HepG2 (cell line): Measurements from ENCODE around the gene FAM118B. TPM values are rescaled to one million over a fixed set of nuclear protein-coding genes. Genes with fewer than 3 reads are reported as not detected.

Experiments
- DMAP1 ChIP-seq: IDR thresholded peaks from 2 replicates; pipeline ENCODE4 v1.6.1; 2016
- FOXA3 ChIP-seq: IDR thresholded peaks from 2 replicates; pipeline ENCODE4 v1.6.1; 2016; ENCODE audit warnings: missing genetic modification reagents, missing compliant biosample characterization
- HMG20B ChIP-seq: conservative IDR thresholded peaks from 2 replicates; pipeline ENCODE4 v1.6.1; 2016; ENCODE audit warnings: missing genetic modification reagents, missing compliant biosample characterization
- IRX3 ChIP-seq: sonication (generic); formaldehyde crosslinking; IDR thresholded peaks from 2 replicates; pipeline ENCODE4 v1.8.1; 2023; ENCODE audit warnings: mild to moderate bottlenecking, low read depth, missing genetic modification reagents, borderline replicate concordance
- KAT7 ChIP-seq: IDR thresholded peaks from 2 replicates; pipeline ENCODE4 v1.6.1; 2018; ENCODE audit warnings: borderline replicate concordance, missing compliant biosample characterization
- KDM1A ChIP-seq: IDR thresholded peaks from 2 replicates; pipeline ENCODE4 v1.6.1; 2016; ENCODE audit warnings: missing compliant biosample characterization
- KDM3A ChIP-seq: IDR thresholded peaks from 2 replicates; pipeline ENCODE4 v1.6.1; 2018; ENCODE audit warnings: low read depth, missing compliant biosample characterization
- MLX ChIP-seq: IDR thresholded peaks from 2 replicates; pipeline ENCODE4 v1.6.1; 2016
- NONO ChIP-seq, 2 experiments: fragments of 450-650 bp in 1 of 2; sonication (generic) in 1 of 2; formaldehyde crosslinking in 1 of 2; IDR thresholded peaks in 1 of 2; conservative IDR thresholded peaks in 1 of 2; 2 replicates each; pipeline versions ENCODE4 v1.6.1 to v1.8.0; 2017 to 2022; ENCODE audit warnings: mild to moderate bottlenecking in 1 of 2, missing genetic modification reagents in 1 of 2, moderate library complexity in 1 of 2
- SP140L ChIP-seq: sonication (generic); formaldehyde crosslinking; IDR thresholded peaks from 2 replicates; pipeline ENCODE4 v1.4.0; 2020; ENCODE audit warnings: missing genetic modification reagents, borderline replicate concordance
- XRCC5 ChIP-seq: fragments of 200-400 bp; formaldehyde crosslinking; optimal IDR thresholded peaks from 2 replicates; pipeline ENCODE3; 2017; ENCODE audit warnings: mild to moderate bottlenecking, low read length
- ZBTB42 ChIP-seq: sonication (generic); formaldehyde crosslinking; IDR thresholded peaks from 2 replicates; pipeline ENCODE4 v1.5.0; 2020; ENCODE audit warnings: mild to moderate bottlenecking, missing genetic modification reagents
- ZFP36L2 ChIP-seq: sonication (generic); formaldehyde crosslinking; IDR thresholded peaks from 2 replicates; pipeline ENCODE4 v1.4.0; 2020; ENCODE audit warnings: missing genetic modification reagents
- ZMAT3 ChIP-seq: sonication (generic); formaldehyde crosslinking; conservative IDR thresholded peaks from 2 replicates; pipeline ENCODE4 v1.7.0; 2021; ENCODE audit warnings: missing genetic modification reagents
- ZNF235 ChIP-seq: sonication (generic); formaldehyde crosslinking; IDR thresholded peaks from 2 replicates; pipeline ENCODE4 v1.8.1; 2023; ENCODE audit warnings: mild to moderate bottlenecking, missing genetic modification reagents, borderline replicate concordance
- ZNF331 ChIP-seq: sonication (generic); formaldehyde crosslinking; IDR thresholded peaks from 2 replicates; pipeline ENCODE4 v1.4.0; 2020; ENCODE audit warnings: missing genetic modification reagents
- ZNF343 ChIP-seq: sonication (generic); formaldehyde crosslinking; IDR thresholded peaks from 2 replicates; pipeline ENCODE4 v1.4.0; 2020; ENCODE audit warnings: mild to moderate bottlenecking, missing genetic modification reagents
- ZNF746 ChIP-seq: sonication (generic); formaldehyde crosslinking; IDR thresholded peaks from 2 replicates; pipeline ENCODE4 v1.8.0; 2022; ENCODE audit warnings: mild to moderate bottlenecking, missing genetic modification reagents
- ZSCAN25 ChIP-seq: sonication (generic); formaldehyde crosslinking; IDR thresholded peaks from 2 replicates; pipeline ENCODE4 v1.8.0; 2022; ENCODE audit warnings: mild to moderate bottlenecking, missing genetic modification reagents
- polyA plus RNA-seq, 8 experiments: library from polyadenylated mRNA; depleted of rRNA in 3 of 8; stranded (reverse) in 7 of 8; unstranded in 1 of 8; fragments of >200 nt; fragmentation: Illumina TruSeq in 4 of 8; extraction: Trizol in 4 of 8; gene quantifications; 2 replicates each; pipeline versions ENCODE4 v1.2.1 to v1.2.3, GENCODE V29; 2011 to 2016; ENCODE audit warnings: low read depth in 4 of 8, missing spikeins in 1 of 8, mixed read lengths in 1 of 8; ENCODE audit not compliant: insufficient read depth in 1 of 8
- total RNA-seq, 5 experiments: library from RNA; depleted of rRNA; stranded (reverse); fragments of >200 nt; fragmentation: Illumina TruSeq; extraction: Trizol; gene quantifications; 2 replicates each; pipeline ENCODE4 v1.2.3, GENCODE V29; 2016; ENCODE audit warnings: low read depth in 1 of 5
- TF ChIP-seq, protein P1 (sequence below): sonication (generic); formaldehyde crosslinking; IDR thresholded peaks from 2 replicates; pipeline ENCODE4 v1.4.0; 2020; ENCODE audit warnings: missing genetic modification reagents
- TF ChIP-seq, protein P2 (sequence below): sonication (generic); formaldehyde crosslinking; IDR thresholded peaks from 2 replicates; pipeline ENCODE4 v1.4.0; 2020; ENCODE audit warnings: missing genetic modification reagents

Gene FAM118B
- total and polyA plus RNA-seq, 2 of the 13 experiments (the other 11 are each of a cell fraction or from before 2014, with no cell fraction given) = 10.2 to 25.7 TPM

DNA sequence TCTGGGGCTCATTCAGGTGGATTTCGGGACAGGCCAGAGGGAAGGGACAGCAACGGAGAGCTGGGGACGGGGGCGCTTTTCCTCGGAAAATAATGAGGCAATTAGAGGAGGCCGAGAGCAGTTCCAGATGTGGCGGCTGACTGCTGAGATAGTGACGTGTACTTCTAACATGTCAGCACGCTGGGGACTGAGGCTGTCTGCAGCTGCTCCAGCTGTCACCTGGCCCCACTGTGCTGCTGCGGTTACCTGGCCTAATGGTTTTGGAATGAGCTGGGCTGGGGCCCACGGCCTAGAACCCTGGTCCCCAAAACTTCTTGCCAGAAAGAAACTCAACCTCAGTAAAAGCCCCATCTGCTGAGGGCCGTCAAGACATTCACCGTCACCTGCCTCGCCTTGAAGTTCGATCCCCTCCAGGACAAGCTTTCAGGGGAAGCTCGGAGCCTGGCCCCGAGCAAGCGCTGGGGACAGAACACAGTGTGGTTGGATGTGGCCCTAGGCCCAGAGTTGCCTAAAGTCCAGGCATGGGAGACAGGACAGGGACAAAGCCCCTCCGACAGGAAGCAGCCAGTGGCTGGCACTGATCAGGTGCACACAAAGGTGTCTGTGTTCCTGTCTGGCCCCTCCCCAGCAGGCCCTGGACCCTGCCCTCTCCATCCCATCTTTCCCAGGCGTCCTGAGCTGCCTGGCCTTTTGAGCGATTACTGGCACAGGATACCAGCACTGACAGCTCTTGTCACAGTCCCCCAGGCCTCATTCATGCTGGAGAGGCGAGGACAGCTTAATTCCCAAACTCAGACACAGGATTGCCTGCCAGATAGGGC is 22.3 kb upstream of the FAM118B start (continued):
- TF ChIP-seq FOXA3 (CRISPR knock-in tag) = peak; percentile 72
- TF ChIP-seq XRCC5 = peak; percentile 80
- TF ChIP-seq ZNF343 (CRISPR knock-in tag) = peak; percentile 83; the same call in 1 of the 2 replicates
- no peak for TF ChIP-seq ZNF235
- TF ChIP-seq KDM3A (CRISPR knock-in tag) = peak; percentile 46; the same call in 1 of the 2 replicates
- 0 out of 2 replicates have a peak, but pooled peaks have one; percentile 29 for TF ChIP-seq KDM1A (CRISPR knock-in tag)
- peak; percentile 90 for TF ChIP-seq ZNF331 (CRISPR knock-in tag)
- peak; percentile 77; the same call in 1 of the 2 replicates for TF ChIP-seq MLX
- no peak for TF ChIP-seq DMAP1 (CRISPR knock-in tag)
- TF ChIP-seq SP140L (CRISPR knock-in tag) = no peak
- no peak for TF ChIP-seq ZBTB42 (CRISPR knock-in tag)
- TF ChIP-seq ZNF746 (CRISPR knock-in tag) = peak; percentile 67; the same call in 1 of the 2 replicates
- TF ChIP-seq, protein P1, sequence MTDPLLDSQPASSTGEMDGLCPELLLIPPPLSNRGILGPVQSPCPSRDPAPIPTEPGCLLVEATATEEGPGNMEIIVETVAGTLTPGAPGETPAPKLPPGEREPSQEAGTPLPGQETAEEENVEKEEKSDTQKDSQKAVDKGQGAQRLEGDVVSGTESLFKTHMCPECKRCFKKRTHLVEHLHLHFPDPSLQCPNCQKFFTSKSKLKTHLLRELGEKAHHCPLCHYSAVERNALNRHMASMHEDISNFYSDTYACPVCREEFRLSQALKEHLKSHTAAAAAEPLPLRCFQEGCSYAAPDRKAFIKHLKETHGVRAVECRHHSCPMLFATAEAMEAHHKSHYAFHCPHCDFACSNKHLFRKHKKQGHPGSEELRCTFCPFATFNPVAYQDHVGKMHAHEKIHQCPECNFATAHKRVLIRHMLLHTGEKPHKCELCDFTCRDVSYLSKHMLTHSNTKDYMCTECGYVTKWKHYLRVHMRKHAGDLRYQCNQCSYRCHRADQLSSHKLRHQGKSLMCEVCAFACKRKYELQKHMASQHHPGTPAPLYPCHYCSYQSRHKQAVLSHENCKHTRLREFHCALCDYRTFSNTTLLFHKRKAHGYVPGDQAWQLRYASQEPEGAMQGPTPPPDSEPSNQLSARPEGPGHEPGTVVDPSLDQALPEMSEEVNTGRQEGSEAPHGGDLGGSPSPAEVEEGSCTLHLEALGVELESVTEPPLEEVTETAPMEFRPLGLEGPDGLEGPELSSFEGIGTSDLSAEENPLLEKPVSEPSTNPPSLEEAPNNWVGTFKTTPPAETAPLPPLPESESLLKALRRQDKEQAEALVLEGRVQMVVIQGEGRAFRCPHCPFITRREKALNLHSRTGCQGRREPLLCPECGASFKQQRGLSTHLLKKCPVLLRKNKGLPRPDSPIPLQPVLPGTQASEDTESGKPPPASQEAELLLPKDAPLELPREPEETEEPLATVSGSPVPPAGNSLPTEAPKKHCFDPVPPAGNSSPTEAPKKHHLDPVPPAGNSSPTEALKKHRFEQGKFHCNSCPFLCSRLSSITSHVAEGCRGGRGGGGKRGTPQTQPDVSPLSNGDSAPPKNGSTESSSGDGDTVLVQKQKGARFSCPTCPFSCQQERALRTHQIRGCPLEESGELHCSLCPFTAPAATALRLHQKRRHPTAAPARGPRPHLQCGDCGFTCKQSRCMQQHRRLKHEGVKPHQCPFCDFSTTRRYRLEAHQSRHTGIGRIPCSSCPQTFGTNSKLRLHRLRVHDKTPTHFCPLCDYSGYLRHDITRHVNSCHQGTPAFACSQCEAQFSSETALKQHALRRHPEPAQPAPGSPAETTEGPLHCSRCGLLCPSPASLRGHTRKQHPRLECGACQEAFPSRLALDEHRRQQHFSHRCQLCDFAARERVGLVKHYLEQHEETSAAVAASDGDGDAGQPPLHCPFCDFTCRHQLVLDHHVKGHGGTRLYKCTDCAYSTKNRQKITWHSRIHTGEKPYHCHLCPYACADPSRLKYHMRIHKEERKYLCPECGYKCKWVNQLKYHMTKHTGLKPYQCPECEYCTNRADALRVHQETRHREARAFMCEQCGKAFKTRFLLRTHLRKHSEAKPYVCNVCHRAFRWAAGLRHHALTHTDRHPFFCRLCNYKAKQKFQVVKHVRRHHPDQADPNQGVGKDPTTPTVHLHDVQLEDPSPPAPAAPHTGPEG (CRISPR knock-in tag) = no peak
- TF ChIP-seq KAT7 = peak; percentile 63; the same call in 1 of the 2 replicates
- no peak for TF ChIP-seq NONO (IDR thresholded peaks at IDR 0.05)
- TF ChIP-seq NONO (CRISPR knock-in tag; conservative IDR thresholded peaks at IDR 0.05) = peak; percentile 53; the same call in 1 of the 2 replicates
- TF ChIP-seq ZMAT3 (CRISPR knock-in tag) = no peak
- TF ChIP-seq, protein P2, sequence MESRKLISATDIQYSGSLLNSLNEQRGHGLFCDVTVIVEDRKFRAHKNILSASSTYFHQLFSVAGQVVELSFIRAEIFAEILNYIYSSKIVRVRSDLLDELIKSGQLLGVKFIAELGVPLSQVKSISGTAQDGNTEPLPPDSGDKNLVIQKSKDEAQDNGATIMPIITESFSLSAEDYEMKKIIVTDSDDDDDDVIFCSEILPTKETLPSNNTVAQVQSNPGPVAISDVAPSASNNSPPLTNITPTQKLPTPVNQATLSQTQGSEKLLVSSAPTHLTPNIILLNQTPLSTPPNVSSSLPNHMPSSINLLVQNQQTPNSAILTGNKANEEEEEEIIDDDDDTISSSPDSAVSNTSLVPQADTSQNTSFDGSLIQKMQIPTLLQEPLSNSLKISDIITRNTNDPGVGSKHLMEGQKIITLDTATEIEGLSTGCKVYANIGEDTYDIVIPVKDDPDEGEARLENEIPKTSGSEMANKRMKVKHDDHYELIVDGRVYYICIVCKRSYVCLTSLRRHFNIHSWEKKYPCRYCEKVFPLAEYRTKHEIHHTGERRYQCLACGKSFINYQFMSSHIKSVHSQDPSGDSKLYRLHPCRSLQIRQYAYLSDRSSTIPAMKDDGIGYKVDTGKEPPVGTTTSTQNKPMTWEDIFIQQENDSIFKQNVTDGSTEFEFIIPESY (CRISPR knock-in tag) = 0 out of 2 replicates have a peak, but pooled peaks have one; percentile 31
- TF ChIP-seq ZFP36L2 (CRISPR knock-in tag) = no peak
- peak; percentile 80 for TF ChIP-seq ZSCAN25 (CRISPR knock-in tag)
- TF ChIP-seq HMG20B (CRISPR knock-in tag) = 0 out of 2 replicates have a peak, but pooled peaks have one; percentile 25
- TF ChIP-seq IRX3 (CRISPR knock-in tag) = no peak
